Spleen (tissue), 7 donors: ENCODE data around the gene P2RX1.
A peak's percentile ranks its signal among the peaks of the same experiment; 100 is the strongest.

Experiments used
- CTCF ChIP-seq, 11 experiments: fragments of 200-600 bp in 7 of 11; fragments of 450-650 bp in 4 of 11; sonication (generic) in 4 of 11; IDR thresholded peaks in 8 of 11; conservative IDR thresholded peaks in 3 of 11; 1 replicate in 7 of 11; 2 replicates in 4 of 11; pipeline versions ENCODE4 v1.4.0 to v1.8.0; 2016 to 2021; ENCODE audit warnings: antibody characterized with exemption in 11 of 11, inconsistent platforms in 4 of 11, mild to moderate bottlenecking in 1 of 11
- POLR2A ChIP-seq, 3 donors: fragments of 450-650 bp; IDR thresholded peaks; one replicate each; pipeline ENCODE4 v1.5.1; 2017; ENCODE audit warnings: antibody characterized with exemption in 3 of 3, mild to moderate bottlenecking in 1 of 3
- POLR2AphosphoS5 ChIP-seq, 3 donors: sonication (generic); formaldehyde crosslinking; IDR thresholded peaks; one replicate each; pipeline ENCODE4 v1.5.1; 2017; ENCODE audit warnings: antibody characterized with exemption in 3 of 3
- donor health status: DM: no; HTN: no; CAD: no; lungs with moderate emphysema.
- donor health status: DM: no; HTN: no; CAD: no.
- donor health status: DM: no; HTN: no; CAD: no.

GRCh38 chr17:3922765-3923164 lies 6.5 kb upstream of the P2RX1 start:
- TF ChIP-seq CTCF (IDR thresholded peaks at IDR 0.05 in 8 of 11, conservative IDR thresholded peaks at IDR 0.05 in 3 of 11), result no peak
- TF ChIP-seq POLR2A (IDR thresholded peaks at IDR 0.05), result no peak
- peak in 2 of 3 donors; percentile 28 to 69 for TF ChIP-seq POLR2AphosphoS5 (IDR thresholded peaks at IDR 0.05)
